Activated CD8-positive, alpha-beta memory T cell treated with anti-CD3 and anti-CD28 coated beads, Interleukin-2, amount 50 U/mL, for 24 hours (primary cell): ENCODE results near the gene TMEM51.

Experiments
- DNase-seq: peaks from one replicate; pipeline ENCODE4 v3.0.0-alpha.2; 2020; ENCODE audit errors: extremely low read depth

TMEM51 gene

DNA sequence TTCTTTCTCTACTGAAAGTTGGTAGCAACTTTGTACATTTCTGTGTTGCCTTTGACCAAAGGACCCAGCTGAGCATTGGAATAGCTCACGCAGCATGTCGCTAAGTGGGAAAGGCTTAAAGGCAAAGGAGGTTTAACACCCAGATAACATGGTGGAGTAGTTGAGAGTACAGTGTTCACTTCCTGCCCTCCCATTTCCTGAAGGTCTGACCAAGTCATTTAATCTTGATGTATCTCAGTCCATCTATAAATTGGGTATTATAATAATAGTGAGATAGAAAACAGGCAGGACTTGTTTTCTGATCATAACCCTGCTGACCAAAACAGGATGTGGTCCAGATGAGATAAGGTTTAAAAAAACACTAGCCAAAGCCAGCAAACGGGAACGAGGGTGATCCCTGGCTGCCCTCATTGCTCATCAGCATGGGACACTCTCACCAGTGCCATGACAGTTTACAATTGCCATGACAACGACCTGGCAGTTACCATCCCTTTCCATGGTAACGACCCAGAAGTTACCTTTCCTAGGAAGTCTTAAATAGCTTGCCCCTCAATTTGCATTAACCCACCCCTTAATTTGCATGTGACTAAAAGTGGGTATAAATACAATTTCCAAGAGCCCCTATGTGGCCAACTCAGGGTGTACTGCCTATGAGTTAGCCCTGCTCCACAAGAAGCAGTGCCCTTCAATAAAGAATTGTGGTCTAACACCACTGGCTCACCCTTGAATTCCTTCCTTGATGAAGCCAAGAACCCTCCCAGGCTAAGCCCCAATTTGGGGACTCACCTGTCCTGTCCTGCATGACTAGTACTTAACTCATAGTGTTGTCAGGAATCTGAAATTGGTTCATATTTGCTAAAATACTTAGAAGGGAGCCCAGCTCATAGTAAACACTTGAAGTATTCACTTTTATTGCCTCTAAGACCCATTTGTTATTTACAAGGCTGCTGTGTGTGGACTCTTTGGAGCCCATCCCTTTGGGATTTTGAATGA lies 65.0 kb downstream of the TMEM51 start:
- DNase-seq, result no peak

DNA sequence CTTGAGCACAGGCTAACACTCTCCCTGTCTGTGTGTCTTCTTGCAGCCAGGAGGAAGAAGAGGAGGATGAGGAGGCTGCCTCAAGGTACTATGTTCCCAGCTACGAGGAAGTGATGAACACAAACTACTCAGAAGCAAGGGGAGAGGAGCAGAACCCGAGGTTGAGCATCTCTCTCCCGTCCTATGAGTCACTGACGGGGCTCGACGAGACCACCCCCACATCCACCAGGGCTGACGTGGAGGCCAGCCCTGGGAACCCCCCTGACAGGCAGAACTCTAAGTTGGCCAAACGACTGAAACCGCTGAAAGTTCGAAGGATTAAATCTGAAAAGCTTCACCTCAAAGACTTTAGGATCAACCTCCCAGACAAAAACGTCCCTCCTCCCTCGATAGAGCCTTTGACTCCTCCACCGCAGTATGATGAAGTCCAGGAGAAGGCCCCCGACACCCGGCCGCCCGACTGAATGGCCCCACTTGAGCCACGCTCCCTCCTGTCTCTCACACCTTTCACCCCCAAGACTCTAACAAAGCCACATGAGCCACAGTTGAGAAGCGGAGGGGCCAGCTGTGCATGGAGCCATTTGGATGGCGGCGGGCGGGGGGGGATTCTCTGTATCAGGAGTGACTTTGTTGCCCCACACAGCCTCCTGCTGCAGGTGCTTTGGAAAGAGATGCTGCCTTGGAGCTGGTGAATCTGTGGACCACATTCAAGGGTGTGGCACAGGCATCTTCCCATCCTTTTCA lies 65.9 kb downstream of the TMEM51 start:
- no peak for DNase-seq

DNA sequence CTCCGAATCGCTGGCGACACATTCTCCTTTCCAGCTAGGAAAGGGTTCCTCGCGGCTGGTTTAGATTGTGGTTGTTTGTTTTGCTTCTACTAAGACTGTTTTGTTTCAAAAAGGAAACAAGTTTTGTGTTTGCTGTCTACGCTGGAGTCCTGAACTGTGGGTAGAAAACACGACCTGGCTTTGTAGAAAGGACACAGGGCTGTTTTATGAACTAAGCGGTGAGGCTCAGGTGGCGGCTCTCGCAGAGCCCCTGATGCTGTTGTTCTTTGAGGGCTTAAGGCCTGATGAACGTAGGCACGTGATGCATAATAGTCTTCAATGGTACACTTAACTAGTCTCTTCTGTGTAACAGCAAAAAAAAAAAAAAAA lies 66.5 kb downstream of the TMEM51 start:
- no peak for DNase-seq

DNA sequence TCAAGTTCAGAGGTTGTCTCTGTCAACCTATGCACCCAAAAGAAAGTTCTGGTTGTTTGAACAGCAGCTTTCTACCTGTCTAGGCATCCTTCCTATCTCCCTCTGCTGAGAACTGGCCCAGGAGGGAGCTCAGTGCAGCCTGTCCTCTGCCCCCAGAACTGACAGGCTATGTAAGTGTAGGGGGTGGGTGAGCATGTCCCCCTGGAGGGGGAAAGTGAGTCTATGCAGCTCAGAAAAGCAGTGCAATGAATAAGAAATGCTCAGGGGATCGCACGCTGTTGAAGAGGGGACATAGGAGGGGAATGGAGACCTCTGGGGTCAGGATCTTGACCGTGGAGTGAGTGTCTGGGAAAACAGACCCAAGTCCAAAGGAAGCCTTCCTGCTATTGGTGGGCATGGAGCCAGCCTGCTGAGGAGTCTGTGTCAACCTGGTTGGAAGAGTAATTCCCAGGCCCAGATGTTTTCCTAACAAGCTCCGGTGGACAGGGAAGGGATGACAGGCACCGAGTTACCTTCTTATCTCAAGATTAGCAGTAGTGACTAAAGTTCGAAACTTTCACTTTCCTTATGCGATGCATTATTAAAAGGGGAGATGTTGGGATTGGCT lies 67.4 kb downstream of the TMEM51 start:
- no peak for DNase-seq

DNA sequence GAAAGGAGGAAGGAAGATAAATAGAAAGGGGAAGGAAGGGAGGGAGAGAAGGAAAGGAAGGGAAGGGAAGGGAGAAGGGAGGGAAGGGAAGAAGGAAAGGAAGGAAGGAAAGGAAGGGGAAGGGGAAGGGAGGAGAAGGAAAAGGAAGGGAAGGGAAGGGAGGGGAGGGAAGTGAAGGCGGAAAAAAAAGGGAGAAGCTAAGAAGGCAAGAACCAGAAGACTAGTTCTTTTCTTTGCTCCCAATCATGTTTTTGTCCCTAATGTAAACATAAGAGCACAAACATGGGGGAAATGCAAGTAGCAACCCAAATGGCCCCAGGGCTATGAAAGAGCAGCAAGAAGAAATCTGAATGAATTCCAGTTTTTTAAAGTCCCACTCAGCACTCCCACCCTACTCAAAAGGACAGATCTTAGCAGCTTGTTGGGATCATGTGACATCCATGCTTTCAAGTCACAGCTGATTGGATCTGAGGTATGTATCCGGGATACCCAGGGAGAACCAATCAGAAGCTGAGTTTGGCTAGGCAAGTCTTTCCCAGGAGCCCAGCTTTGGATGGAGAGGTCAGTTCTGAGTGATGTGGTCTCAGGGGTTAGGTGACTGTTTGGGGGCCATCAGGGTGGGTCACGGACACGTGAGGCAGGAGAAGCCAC lies 69.2 kb downstream of the TMEM51 start:
- no peak for DNase-seq

DNA sequence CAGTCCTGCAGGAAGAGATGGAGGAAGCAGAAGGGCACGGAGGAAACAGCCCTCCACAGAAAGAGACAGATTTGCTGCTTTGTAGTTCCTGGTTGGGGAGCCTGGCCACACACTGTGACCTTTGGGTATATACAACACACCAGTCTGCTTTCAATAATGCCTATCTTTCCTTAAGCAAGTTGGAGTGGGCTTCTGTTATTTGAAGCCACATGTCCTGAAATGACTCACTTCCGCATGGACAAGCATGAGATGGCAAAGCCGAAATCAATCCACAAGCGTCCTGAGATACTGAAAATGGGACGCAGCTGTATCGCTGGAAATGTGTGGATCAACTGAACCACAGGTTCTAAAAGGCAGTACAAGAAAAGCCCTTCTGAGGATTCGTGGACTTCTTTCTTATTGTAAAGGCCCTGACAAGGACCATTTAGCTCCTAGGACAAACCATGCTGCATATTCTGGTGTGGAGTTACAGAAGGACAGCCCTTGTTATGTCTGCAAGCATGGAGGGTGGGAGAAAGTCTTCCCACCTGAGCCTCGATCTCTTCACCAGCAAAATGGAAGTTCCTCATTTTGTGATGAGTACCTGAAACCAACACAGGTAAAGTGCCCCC lies 70.8 kb downstream of the TMEM51 start:
- no peak for DNase-seq

DNA sequence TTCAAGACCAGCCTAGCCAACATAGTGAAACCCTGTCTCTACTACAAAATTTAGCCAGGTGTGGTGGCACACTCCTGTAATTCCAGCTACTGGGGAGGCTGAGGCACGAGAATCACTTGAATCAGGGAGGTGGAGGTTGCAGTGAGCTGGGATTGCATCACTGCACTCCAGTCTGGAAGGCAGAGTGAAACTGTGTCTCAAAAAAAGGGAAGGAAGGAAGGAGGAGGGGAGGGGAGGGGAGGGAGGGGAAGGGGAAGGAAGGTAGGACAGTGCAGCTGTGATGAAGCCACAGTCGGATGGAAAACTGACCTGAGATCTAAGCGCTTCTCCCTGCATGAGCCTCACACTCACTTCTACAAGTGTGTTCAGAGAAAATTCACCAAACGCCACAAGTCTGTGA lies 71.4 kb downstream of the TMEM51 start:
- DNase-seq, result no peak

DNA sequence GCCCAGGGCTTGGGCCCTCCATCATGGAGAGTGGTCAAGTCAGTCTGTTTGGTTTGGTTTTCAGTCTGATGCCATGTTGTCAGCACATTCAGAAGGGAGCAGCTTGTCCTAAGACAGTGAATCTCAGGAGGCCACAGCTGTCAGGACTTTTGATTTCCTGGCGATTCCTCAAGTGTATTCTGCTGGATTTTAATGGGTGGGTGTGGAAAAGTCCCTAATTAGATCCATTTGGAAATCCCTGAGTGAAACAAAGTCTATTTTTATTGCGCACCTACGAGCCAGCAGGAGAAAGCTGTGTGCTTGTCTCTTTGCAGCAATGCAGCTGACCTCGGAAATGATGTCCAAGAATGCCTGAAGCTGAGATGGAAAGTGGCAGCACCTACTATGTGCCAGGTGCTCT lies 71.9 kb downstream of the TMEM51 start:
- no peak for DNase-seq

DNA sequence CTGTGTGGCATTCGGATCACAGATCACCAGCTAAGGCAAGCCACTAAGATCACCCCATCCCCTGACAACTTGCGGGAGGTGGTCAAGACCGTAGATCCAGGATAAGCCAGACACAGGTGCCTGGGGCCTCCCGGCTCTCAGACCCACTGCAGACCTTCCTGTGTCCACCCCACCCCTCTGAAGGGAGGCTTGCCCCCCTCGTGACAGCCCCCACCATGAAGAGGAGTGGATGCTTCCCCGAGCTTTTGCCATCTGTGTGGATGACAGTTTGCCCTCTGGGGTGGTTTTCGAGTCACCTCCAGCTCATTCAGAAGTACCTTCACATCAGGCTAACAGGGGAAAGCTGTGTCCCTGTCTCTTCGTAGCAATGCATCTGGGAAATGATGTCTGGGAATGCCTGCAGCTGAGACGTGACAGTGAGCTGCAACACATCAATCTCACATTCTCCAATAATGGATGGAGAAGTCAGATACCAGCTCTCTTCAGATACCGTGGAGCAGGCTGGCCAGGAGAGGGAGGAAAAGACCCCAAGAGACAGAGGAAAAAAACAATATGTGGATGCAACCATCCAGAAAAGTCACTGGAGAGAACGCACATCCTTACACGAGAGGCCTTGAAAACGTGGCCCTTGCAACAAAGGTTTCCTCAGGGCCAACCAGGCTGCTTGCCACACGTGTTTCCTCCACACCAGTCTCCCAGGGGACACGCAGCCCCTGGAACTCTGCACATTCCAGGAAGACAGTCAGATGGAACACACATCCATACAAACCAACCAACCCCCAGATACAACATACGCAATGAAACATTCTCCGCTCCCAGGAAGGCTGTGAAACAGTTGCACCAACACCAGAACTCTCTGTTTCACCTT lies 73.1 kb downstream of the TMEM51 start:
- no peak for DNase-seq

DNA sequence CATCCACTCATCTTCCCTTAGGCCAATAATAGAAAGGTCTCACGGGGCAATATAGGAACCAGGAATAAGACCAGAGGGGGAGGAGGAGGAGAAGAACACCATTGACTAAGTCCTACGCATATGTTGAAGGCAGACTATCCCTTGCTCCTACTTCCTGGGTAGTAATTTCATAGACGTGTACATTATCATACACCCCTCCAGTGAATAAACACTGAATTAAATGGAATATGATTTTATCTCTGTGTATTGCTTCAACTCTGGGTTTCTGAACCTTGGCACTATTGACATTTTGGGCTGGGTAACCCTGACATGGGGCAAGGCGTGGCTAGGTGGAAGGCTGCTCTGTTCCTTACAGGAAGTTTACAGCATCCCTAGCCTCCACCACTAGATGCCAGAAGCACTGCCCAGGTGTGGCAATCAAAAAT lies 76.2 kb downstream of the TMEM51 start:
- DNase-seq, result no peak

DNA sequence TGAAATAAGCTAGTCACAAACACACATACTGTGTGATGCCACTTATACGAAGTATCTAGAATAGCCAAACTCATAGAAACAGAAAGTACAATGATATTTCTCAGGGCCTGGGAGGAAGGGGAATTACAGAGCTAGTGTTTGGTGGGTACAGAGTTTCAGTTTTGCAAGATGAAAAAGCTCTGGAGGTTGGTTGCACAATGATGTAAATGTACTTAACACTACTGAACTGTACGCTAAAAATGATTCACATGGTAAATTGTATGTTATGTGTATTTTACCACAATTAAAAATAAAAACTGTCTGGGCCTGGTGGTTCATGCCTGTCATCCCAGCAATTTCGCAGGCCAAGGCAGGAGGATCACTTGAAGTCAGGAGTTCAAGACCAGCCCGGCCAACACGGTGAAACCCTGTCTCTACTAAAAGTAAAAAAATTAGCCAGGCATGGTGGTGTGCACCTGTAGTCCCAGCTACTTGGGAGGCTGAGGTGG lies 78.2 kb downstream of the TMEM51 start:
- no peak for DNase-seq

DNA sequence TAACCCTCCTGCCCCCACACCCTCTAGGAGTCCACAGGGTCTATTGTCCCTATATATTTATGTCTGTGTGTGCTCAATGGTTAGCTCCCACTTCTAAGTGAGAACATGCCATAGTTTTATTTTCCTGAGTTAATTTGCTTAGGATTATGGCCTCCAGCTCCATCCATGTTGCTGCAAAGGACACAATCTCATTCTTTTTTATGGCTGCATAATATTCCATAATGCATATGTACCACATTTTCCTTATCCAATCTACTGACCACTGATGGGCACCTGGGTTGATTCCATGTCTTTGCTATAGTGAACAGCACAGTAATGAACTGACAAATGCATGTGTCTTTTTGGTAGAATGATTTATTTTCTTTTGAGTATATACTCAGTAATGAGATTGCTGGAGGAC lies 80.1 kb downstream of the TMEM51 start:
- no peak for DNase-seq

DNA sequence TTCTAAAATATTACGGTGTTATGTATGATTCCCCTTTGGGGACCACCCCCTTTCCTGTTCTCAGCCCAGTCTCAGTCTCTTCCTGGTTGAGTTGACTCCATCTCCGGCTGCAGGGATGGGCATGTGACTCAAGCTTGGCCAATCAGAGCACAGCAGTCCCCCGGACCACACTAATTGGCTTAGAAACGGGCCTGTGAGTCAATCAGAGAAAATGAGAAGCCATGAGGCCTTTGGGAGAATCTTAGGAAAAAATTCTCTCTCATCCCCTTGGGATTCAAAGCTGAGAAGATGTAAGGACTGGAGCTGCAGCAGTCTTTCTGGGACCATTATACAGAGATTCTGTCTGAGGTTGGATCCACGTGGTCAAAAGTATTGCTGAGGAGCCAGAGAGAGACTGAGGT lies 82.8 kb downstream of the TMEM51 start:
- DNase-seq, result no peak

DNA sequence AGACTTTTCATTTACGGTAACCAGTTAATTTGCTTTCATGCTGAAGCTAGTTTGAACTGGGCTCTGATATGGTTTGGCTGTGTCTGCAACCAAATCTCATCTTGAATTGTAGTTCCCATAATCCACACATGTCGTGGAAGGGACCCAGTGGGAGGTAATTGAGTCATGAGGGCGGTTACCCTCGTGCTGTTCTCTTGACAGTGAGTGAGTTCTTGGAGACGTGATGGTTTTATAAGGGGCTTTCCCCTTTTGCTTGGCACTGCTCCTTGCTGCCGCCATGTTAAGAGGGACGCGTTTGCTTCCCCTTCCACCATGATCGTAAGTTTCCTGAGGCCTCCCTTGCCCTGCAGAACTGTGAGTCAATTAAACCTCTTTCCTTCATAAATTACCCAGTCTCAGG lies 83.2 kb downstream of the TMEM51 start:
- DNase-seq, result no peak

DNA sequence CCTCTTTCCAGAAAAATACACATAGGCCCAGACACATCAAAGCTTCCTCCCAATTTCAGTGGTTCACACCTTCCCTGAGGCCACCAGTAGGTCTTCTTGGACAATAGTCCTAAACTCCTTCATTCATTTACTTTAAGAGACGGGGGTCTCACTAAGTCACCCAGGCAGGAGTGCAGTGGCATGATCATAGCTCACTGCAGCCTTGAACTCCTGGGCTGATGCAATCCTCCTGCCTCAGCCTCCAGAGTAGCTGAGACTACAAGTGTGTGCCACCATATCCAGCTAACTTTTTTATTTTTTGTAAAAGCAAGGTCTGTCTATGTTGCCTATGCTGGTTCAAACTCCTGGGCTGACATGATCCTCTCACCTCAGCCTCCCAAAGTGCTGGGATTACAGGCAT lies 85.2 kb downstream of the TMEM51 start:
- DNase-seq, result no peak

DNA sequence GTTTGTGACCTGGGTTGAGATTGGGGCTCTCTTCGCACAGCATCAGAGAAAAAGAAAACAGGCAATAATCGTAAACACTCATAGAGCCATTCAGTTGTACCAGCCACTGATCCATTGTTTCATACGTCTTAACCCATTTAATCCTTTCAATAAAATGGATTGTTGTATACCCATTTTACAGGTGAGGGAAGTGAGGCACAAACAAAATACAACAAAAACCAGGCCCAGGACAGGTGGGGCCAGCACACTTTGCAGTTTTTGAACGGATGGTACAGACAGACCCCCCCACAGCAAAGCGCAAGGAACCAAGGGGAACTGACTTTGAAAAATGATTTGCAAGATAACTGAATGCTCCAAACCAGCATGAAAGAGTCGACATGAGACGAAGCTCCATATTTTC lies 89.2 kb downstream of the TMEM51 start:
- DNase-seq, result no peak

DNA sequence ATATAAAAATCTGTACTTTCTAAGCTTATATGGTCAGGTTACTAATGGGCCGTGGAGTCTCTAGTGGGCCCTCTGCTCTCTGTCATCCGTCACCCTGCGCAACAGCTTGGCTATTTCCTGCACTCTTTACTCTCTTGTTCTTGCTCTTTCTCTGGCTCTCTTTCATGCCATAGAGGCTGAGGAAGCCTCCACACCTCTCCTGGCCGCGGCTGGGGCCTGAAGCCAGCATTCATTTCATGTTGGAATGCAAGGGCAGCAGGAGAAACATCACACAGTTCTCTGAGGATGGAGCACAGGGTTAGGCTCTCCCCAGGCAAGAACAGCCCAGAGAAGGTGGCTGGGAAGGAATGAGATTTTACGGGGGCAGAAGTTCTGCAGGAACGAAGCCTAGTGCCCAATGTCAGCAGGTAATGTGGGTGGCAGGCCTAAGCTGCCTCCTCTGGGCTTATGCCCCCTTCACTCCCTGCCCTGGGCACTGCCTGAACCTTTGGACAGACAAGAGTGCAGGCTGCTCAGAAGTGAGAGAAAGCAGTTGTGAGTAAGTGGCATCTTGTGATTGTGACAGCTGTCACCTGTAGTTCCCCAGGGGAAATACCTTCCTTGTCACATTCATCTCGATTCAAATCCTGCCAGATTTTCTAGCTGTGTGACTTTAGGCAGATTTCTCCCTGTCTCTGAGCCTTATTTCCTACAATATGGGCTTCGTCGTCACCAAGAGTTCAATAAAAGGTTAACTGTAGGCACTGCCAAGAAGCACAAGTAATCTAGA lies 89.9 kb downstream of the TMEM51 start:
- DNase-seq, result no peak

DNA sequence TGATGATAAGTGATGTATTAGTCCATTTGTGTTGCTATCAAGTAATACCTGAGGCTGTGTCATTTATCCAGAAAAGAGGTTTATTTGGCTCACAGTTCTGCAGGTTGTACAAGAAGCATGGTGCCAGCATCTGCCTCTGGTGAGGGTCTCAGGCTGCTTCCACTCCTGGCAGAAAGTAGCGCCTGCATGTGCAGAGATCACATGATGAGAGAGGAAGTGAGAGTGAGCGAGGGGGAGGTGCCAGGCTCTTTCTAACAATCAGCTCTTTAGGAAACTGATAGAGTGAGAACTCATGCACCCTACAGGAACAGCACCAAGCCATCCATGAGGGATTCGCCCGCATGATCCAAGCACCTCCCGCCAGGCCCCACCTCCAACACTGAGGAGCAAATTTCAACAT lies 91.3 kb downstream of the TMEM51 start:
- DNase-seq, result no peak

DNA sequence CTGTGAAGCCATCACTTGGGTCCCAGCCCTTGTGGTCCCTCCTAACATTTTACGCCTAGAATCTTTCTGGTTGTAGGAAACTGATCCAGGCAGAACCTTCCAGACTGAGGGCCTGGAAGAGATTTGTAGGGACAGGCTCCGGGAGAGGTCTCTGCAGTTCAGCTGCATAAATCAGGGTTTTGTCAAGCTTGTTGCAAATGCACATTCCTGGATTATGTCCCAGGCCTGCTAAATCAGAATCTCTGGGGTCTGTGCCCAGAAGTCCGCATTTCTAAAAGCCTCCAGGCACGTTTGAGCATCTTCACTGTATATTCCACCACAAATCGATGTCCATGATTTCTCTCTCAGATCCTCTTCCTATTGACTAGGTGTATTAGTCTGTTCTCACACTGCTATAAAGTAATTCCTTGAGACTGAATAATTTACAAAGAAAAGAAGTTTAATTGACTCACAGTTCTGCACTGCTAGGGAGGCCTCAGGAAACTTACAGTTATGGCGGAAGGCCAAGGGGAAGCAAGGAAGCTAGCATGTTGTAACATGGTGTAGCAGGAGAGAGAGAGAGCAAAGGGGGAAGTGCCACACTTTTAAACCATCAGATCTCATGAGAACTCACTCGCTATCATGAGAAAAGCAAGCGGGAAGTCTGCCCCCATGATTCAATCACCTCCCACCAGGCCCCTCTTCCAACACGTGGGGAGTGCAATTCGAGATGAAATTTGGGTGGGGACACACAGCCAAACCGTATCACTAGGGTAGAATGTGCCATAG lies 92.2 kb downstream of the TMEM51 start:
- no peak for DNase-seq
